NCI-H2171 treated with DMSO at 0.1 percent for 48 hours (cell line): ENCODE results near the gene NTF4.
"Not testable (repeated sequence)": the region's sequence is repeated elsewhere in the genome, so short reads cannot be mapped to it uniquely, and the experiment has no call there.

Source experiments
- DNase-seq: peaks from one replicate; lab custom pipeline; 2025; lab: John Stamatoyannopoulos, UW

The NTF4 gene

DNA sequence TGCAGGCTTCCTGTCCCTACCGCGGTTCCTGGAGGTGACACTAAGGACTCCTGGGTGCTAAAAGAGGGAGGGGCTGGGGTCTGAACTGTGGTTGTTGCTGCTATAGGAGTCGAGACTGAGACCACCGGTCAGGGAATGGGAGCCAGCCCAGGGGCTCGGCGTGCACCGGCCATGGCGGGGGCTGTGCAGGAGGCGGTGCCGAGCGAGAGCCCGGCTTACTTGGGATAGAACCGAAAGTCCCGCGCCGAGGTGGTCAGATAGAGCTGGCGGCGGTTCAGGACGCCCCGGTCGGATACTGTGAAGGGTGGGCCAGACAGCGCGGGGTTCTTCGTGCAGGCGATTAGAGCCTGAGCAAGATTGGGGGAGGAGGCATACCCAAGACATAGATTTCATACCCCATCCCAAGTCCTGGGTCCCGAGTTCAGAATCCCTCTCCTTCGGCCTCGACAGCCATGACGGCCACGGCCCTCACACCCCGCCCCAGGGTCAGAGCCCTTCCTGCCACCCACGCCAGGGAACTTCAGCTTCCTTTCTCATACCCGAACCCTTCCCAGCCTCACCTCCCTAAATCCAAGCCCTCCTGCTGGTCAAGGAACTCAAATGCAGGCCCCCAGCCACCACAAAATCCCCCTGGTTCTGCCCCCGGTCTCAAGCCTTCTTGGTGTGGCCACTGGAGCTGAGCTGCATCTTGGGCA is 7.6 kb downstream of the NTF4 start:
- DNase-seq = not testable (repeated sequence)

DNA sequence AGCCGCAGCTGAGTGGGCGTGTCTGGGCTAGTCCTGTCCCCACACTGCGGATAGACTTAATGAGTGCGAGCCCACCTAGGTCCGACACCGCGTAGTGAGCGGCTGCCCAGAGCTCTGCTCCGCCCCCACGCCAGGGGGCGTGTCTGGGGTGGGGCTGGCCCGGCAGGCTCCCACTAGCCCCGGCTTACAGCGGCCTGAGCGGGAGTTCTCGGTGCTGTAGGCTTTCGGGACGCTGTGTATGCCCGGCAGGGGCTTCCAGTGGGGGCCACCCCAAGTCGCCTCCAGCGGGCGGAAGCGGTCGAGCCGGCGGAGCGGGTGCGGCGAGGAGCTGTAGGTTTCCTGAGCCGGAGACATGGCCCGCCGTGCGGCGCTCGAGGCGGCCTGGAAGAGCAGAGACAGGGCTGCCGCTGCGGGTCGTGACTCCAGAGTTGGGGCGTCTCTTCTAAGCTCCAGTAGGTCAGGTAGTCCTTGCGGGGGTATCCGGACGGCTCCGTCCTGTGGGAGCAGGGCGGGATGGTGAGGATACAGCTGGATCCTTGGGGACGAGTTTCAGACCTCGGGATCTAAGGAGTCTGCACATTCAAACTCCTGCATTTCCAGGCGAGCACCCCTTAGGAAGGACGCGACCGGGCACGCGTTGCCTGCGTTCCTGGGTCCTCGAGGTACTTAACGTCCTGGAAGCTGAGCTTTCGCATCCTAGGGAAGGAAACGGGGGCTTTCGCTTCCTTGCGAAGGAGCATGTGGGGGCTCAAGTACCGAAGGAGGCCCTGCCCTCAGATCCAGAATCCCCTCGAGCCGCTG is 8.3 kb downstream of the NTF4 start:
- DNase-seq = peak; percentile 28

DNA sequence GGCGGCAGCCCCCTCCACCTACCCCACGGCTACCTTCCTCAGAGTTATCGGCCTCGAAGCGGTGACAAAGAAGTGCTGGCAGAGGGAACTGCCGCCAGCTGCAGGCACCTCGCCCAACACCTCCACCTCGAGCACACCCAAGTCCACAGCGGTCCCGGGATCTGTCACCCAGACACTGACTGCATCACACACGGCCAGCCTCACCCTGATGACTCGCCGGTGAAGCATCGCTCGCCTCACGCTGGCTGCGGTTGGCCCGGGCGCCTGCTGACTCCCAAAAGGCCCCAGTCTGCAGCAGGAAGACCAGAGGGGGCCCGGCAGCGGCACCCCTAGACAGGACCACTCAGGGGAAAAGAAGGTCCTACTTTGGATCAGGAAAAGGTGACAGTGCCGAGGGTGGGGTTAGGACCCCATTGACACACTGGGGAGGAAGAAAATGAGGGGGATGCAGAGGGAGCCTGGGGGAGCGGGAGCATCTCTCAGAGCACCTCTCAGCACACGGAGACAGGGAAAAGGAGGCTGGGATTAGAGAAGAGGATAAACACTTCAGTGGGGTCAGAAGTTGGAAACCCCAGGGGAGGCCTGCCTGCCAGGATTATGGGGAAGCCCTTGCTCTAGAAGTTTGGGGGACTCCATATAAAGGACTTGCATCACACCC is 14.1 kb downstream of the NTF4 start:
- DNase-seq = not testable (repeated sequence)

DNA sequence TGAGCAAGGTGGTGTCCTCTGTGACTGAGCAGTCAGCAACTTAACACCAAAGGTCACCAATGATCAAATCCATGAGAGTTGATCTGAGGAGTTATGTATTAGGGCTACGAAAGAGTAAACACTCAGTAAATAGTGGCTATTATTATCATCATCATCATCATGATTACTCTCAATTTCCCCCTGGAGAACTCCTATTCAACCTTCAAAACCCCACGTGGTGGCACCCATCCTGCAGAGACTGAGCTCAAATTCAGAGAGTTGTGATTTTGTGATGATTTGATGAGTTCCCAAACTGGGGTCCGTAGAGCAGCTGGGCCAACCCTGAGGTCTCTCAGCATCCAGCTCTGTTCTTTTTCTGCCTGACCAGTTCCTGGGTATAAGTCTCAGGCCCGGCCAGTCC is 14.8 kb downstream of the NTF4 start:
- not testable (repeated sequence) for DNase-seq

DNA sequence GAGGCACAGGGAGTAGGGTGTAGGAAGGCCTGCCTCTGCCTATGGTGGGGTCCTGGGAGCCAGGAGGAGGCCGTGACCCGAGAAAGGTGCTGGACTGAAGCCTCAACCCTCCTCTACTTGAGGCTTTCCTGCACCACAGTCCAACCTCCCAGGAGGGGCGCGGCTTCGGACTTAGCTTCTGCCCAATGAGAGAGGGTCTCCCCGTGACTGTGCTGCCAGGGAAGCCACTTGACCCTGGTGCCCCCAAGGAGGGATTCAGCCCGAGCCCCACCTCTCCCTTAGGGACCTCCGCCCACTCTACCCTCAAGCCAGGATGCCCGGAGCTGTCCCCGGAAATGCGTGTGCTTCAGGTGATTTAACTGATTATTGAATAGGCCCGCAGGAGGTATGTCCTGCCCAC is 15.6 kb downstream of the NTF4 start, which contains the start of gene CGB8:
CGB8 (minus strand) TSS at position 101 of the 400 bp plus-strand sequence. CDS start 372 bp downstream, outside the sequence.
- DNase-seq = not testable (repeated sequence)

DNA sequence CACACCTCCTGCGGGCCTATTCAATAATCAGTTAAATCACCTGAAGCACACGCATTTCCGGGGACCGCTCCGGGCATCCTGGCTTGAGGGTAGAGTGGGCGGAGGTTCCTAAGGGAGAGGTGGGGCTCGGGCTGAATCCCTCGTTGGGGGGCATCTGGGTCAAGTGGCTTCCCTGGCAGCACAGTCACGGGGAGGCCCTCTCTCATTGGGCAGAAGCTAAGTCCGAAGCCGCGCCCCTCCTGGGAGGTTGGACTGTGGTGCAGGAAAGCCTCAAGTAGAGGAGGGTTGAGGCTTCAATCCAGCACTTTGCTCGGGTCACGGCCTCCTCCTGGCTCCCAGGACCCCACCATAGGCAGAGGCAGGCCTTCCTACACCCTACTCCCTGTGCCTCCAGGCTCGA is 21.1 kb downstream of the NTF4 start, which contains the start of gene CGB5:
CGB5 (plus strand) TSS at position 301 of the 400 bp plus-strand sequence. CDS start 362 bp downstream, outside the sequence.
- not testable (repeated sequence) for DNase-seq

DNA sequence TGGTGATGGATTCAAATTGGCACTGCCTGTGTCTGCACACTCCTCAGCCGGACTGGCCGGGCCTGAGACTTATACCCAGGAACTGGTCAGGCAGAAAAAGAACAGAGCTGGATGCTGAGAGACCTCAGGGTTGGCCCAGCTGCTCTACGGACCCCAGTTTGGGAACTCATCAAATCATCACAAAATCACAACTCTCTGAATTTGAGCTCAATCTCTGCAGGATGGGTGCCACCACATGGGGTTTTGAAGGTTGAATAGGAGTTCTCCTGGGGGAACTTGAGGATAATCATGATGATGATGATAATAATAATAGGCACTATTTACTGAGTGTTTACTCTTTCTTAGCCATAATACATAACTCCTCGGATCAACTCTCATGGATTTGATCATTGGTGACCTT is 22.0 kb downstream of the NTF4 start:
- not testable (repeated sequence) for DNase-seq

DNA sequence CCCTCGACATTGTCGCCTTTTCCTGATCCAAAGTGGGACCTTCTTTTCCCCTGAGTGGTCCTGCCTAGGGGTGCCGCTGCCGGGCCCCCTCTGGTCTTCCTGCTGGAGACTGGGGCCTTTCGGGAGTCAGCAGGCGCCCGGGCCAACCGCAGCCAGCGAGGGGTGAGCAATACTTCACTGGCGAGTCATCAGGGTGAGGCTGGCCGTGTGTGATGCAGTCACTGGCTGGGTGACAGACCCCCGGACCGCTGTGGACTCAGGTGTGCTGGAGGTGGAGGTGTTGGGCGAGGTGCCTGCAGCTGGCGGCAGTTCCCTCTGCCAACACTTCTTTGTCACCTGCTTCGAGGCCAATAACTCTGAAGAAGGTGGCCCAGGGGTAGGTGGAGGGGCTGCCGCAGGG is 22.4 kb downstream of the NTF4 start:
- DNase-seq = no peak

DNA sequence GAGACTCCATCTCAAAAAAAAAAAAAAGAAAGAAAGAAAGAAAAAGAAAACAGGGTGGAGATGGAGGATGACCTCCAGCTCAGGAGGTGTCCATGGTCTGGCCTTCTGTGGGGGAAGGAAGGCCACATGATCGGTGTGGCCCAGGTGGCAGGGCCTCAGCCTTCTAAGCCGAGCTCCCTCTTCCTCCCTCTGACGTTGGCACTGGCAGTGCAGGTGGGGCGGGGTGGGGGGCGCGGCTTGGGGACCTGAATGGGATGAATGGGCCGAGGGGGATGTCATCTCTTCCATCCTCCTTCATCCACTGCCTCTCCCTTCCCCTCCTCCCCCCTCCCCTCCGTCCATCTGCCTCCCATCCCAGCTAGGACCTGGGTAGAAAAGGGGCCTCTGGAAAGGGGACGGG is 24.9 kb downstream of the NTF4 start:
- not testable (repeated sequence) for DNase-seq

DNA sequence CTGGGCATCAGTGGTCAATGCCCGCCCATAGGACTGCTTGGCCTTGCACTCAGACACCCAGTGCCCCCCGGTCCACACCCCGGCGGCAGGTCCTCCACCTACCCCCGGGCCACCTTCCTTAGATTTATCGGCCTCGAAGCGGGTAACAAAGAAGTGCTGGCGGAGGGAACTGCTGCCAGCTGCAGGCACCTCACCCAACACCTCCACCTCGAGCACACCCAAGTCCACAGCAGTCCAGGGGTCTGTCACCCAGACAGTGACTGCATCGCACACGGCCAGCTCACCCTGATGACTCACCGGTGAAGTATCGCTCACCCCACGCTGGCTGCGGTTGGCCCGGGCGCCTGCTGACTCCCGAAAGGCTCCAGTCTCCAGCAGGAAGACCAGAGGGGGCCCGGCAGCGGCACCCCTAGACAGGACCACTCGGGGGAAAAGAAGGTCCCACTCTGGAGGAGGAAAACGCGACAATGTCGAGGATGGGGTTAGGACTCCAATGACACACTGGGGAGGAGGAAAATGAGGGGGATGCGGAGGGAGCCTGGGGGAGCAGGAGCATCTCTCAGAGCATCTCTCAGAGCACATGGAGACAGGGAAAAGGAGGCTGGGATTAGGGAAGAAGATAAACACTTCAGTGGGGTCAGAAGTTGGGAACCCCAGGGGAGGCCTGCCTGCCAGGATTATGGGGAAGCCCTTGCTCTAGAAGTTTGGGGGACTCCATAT is 25.9 kb downstream of the NTF4 start:
- DNase-seq = not testable (repeated sequence)

DNA sequence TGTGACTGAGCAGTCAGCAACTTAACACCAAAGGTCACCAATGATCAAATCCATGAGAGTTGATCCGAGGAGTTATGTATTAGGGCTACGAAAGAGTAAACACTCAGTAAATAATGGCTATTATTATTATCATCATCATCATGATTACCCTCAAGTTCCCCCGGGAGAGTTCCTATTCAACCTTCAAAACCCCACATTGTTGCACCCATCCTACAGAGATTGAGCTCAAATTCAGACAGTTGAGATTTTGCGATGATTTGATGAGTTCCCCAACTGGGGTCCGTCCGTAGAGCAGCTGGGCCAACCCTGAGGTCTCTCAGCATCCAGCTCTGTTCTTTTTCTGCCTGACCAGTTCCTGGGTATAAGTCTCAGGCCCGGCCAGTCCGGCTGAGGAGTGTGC is 26.5 kb downstream of the NTF4 start:
- not testable (repeated sequence) for DNase-seq

DNA sequence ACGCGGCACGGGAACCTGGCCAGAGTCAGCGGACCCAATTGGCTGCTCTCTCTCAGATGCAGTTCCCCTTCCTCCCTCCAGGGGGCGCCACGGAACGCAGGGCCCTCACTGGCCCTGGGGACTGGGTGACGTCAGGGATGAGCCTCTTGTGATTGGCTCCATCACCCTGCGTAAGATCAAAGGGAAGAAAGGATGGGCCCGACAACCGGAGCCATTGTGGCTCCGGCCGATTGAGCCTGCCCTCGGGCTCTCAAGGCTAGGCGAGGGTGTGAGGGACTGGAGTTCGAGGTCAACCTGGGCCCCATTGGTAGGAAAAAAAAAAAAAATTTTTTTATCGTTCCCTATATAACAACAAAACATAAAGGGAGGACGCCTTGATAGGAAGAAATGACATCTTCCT is 27.8 kb downstream of the NTF4 start, which contains the start of gene CGB1:
CGB1 (minus strand) TSS at position 81 of the 400 bp plus-strand sequence. CDS start 184 bp downstream, outside the sequence.
- DNase-seq = peak; percentile 68

DNA sequence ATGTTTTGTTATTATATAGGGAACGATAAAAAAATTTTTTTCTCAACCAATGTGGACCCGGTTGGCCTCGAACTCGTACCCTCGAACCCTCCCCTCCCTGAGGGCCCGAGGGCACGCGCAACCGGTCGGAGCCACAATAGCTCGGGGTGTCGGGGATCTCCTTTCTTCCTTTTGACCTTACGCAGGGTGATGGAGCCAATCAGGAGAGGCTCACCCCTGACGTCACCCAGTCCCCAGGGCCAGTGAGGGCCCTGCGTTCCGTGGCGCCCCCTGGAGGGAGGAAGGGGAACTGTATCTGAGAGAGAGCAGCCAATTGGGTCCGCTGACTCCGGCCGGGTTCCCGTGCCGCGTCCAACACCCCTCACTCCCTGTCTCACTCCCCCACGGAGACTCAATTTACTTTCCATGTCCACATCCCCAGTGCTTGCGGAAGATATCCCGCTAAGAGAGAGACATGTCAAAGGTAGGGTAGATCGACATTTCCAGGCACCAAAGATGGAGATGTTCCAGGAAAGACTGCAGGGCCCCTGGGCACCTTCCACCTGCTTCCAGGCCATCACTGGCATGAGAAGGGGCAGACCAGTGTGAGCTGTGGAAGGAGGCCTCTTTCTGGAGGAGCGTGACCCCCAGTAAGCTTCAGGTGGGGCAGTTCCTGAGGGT is 32.8 kb downstream of the NTF4 start, which contains the start of gene CGB2:
CGB2 (plus strand) TSS at position 249 of the 660 bp plus-strand sequence; CDS start at position 455, 206 bp downstream.
- peak; percentile 84 for DNase-seq

DNA sequence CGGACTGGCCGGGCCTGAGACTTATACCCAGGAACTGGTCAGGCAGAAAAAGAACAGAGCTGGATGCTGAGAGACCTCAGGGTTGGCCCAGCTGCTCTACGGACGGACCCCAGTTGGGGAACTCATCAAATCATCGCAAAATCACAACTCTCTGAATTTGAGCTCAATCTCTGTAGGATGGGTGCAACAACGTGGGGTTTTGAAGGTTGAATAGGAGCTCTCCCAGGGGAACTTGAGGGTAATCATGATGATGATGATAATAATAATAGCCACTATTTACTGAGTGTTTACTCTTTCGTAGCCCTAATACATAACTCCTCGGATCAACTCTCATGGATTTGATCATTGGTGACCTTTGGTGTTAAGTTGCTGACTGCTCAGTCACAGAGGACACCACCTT is 34.3 kb downstream of the NTF4 start:
- not testable (repeated sequence) for DNase-seq

DNA sequence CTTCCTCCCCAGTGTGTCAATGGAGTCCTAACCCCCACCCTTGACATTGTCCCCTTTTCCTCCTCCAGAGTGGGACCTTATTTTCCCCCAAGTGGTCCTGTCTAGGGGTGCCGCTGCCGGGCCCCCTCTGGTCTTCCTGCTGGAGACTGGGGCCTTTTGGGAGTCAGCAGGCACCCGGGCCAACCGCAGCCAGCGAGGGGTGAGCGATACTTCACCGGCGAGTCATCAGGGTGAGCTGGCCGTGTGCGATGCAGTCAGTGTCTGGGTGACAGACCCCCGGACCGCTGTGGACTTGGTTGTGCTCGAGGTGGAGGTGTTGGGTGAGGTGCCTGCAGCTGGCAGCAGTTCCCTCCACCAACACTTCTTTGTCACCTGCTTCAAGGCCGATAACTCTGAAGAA is 34.9 kb downstream of the NTF4 start:
- not testable (repeated sequence) for DNase-seq

DNA sequence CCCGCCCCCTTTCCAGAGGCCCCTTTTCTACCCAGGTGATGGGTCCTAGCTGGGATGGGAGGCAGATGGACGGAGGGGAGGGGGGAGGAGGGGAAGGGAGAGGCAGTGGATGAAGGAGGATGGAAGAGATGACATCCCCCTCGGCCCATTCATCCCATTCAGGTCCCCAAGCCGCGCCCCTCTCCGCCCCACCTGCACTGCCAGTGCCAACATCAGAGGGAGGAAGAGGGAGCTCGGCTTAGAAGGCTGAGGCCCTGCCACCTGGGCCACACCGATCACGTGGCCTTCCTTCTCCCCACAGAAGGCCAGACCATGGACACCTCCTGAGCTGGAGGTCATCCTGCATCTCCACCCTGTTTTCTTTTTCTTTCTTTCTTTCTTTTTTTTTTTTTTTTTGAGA is 35.9 kb downstream of the NTF4 start:
- not testable (repeated sequence) for DNase-seq

DNA sequence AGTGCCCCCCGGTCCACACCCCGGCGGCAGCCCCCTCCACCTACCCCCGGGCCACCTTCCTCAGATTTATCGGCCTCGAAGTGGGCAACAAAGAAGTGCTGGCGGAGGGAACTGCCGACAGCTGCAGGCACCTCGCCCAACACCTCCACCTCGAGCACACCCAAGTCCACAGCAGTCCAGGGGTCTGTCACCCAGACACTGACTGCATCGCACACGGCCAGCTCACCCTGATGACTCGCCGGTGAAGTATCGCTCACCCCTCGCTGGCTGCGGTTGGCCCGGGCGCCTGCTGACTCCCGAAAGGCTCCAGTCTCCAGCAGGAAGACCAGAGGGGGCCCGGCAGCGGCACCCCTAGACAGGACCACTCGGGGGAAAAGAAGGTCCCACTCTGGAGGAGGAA is 39.0 kb downstream of the NTF4 start:
- not testable (repeated sequence) for DNase-seq

DNA sequence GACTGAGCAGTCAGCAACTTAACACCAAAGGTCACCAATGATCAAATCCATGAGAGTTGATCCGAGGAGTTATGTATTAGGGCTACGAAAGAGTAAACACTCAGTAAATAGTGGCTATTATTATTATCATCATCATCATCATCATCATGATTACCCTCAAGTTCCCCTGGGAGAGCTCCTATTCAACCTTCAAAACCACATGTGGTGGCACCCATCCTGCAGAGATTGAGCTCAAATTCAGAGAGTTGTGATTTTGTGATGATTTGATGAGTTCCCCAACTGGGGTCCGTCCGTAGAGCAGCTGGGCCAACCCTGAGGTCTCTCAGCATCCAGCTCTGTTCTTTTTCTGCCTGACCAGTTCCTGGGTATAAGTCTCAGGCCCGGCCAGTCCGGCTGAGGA is 39.5 kb downstream of the NTF4 start:
- not testable (repeated sequence) for DNase-seq

DNA sequence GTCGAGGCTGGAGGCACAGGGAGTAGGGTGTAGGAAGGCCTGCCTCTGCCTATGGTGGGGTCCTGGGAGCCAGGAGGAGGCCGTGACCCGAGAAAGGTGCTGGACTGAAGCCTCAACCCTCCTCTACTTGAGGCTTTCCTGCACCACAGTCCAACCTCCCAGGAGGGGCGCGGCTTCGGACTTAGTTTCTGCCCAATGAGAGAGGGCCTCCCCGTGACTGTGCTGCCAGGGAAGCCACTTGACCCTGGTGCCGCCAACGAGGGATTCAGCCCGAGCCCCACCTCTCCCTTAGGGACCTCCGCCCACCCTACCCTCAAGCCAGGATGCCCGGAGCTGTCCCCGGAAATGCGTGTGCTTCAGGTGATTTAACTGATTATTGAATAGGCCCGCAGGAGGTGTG is 40.4 kb downstream of the NTF4 start, which contains the start of gene CGB3:
CGB3 (minus strand) TSS at position 101 of the 400 bp plus-strand sequence. CDS start 362 bp downstream, outside the sequence.
- DNase-seq = not testable (repeated sequence)

DNA sequence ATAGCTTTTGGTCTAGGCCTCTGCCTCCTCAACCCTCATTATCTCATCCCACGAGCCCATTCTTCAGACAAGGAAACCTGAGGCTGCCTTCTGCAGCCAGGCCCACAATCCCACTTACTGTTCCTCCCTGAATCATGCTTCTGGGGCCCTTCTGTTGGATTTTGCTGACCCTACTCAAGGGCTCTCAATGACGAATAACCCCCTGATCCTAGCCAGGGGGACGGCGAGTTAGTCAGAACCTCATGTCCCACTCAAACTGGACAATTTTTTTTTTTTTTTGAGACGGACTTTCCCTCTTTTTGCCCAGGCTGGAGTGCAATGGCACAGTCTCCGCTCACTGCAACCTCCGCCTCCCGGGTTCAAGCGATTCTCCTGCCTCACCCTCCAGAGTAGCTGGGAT is 42.5 kb downstream of the NTF4 start:
- no peak for DNase-seq
